Adrenal gland (tissue), 12 donors: Measurements from ENCODE around the gene EVC. TPM values are rescaled to one million over a fixed set of nuclear protein-coding genes. Genes with fewer than 3 reads are reported as not detected.
A peak's percentile ranks its signal among the peaks of the same experiment; 100 is the strongest.

Source experiments
- DNase-seq, 7 donors: peaks; one replicate each; pipeline ENCODE4 v3.0.0-alpha.2; 2019 to 2020
- H3K27ac ChIP-seq, 5 donors: fragments of 200-600 bp; sonication (generic) in 4 of 5; 1 replicate in 3 of 5; 2 replicates in 2 of 5; pipeline versions ENCODE4 v1.5.1 to v1.8.0; 2016 to 2020; ENCODE audit warnings: mild to moderate bottlenecking in 1 of 5
- H3K27me3 ChIP-seq: fragments of 200-600 bp; 2 replicates; pipeline ENCODE4 v1.8.0; 2021
- H3K36me3 ChIP-seq, 2 donors: fragments of 200-600 bp; replicated peaks in 1 of 2; 1 replicate in 1 of 2; 2 replicates in 1 of 2; pipeline versions ENCODE4 v1.5.1 to v1.8.0; 2018 to 2022
- H3K4me1 ChIP-seq, 2 donors: fragments of 200-600 bp; replicated peaks in 1 of 2; 1 replicate in 1 of 2; 2 replicates in 1 of 2; pipeline versions ENCODE4 v1.5.1 to v1.8.0; 2018 to 2021
- H3K4me3 ChIP-seq, 4 donors: fragments of 200-600 bp; sonication (generic) in 3 of 4; one replicate each; pipeline ENCODE4 v1.5.1; 2016 to 2018
- H3K9me3 ChIP-seq, 3 donors: fragments of 200-600 bp; sonication (generic) in 1 of 3; replicated peaks in 1 of 3; 1 replicate in 2 of 3; 2 replicates in 1 of 3; pipeline versions ENCODE4 v1.5.1 to v1.8.0; 2016 to 2021
- POLR2A ChIP-seq, 2 donors: fragments of 450-650 bp; IDR thresholded peaks; one replicate each; pipeline ENCODE4 v1.6.1; 2017; ENCODE audit warnings: antibody characterized with exemption in 2 of 2, mild to moderate bottlenecking in 2 of 2, moderate library complexity in 1 of 2
- WGBS, 4 donors: extraction: QIAGEN DNeasy Blood & Tissue Kit in 2 of 4; methylation state at CpG; one replicate each; pipeline versions ENCODE4 v1.1.5 to v1.1.7; 2013 to 2017; 5-methylcytosine and 5-hydroxymethylcytosine counted together
- intact Hi-C, 2 donors: fragments of 100-400 bp; cut with DNase I; formaldehyde crosslinking; loops; one replicate each; pipeline versions ENCODE4 v1.14.1 to v1.15.0; 2022 to 2023
- polyA plus RNA-seq, 3 donors: library from polyadenylated mRNA; stranded (reverse); fragments of 200-250 nt in 2 of 3; fragments of 350-450 nt in 1 of 3; fragmentation: Illumina TruSeq in 1 of 3; extraction: RNeasy Lipid Tissue Mini Kit (QIAGEN cat#74804) in 1 of 3; gene quantifications; one replicate each; pipeline ENCODE4 v1.2.3, GENCODE V29; 2013 to 2014
- total RNA-seq, 9 donors: library from RNA; depleted of rRNA in 4 of 9; stranded (reverse); fragments of >200 nt in 4 of 9; fragments of 120-200 nt in 1 of 9; fragmentation: NEBNext Ultra II Directional in 1 of 9; extraction: Animal tissue kit (Norgen Biotek cat#: 25700) in 1 of 9; gene quantifications; one replicate each; pipeline versions ENCODE4 v1.1.0 to v1.2.4, GENCODE V29; 2013 to 2023
- TF ChIP-seq, protein P1 (sequence below), 6 experiments: fragments of 450-650 bp in 4 of 6; fragments of 200-600 bp in 2 of 6; sonication (generic) in 1 of 6; IDR thresholded peaks; 1 replicate in 5 of 6; 2 replicates in 1 of 6; pipeline versions ENCODE4 v1.5.1 to v1.8.0; 2016 to 2021; ENCODE audit warnings: antibody characterized with exemption in 6 of 6, mild to moderate bottlenecking in 2 of 6, moderate library complexity in 1 of 6
- donor health status: healthy with polysubstance abuse.
- donor health status: Bipolar disorder and iron deficiency.
- donor health status: DM: yes; HTN: yes; CAD: no.
- donor health status: DM: no; HTN: no; CAD: no.
- donor health status: DM: no; HTN: no; CAD: no.
- donor health status: DM: yes; HTN: yes; CAD: no.

EVC gene
- total and polyA plus RNA-seq, 12 donors: 1.0 to 23.7 (median 10.1) TPM

GRCh38 chr4:5707366-5707765, 3.6 kb upstream of the EVC start:
- no peaks in the 10 kb centered on the region for H3K36me3 ChIP-seq
- DNase-seq: no peak
- H3K27ac ChIP-seq: no peak overlapping the region
- TF ChIP-seq POLR2A (IDR thresholded peaks at IDR 0.05): no peak
- TF ChIP-seq, protein P1, sequence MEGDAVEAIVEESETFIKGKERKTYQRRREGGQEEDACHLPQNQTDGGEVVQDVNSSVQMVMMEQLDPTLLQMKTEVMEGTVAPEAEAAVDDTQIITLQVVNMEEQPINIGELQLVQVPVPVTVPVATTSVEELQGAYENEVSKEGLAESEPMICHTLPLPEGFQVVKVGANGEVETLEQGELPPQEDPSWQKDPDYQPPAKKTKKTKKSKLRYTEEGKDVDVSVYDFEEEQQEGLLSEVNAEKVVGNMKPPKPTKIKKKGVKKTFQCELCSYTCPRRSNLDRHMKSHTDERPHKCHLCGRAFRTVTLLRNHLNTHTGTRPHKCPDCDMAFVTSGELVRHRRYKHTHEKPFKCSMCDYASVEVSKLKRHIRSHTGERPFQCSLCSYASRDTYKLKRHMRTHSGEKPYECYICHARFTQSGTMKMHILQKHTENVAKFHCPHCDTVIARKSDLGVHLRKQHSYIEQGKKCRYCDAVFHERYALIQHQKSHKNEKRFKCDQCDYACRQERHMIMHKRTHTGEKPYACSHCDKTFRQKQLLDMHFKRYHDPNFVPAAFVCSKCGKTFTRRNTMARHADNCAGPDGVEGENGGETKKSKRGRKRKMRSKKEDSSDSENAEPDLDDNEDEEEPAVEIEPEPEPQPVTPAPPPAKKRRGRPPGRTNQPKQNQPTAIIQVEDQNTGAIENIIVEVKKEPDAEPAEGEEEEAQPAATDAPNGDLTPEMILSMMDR (IDR thresholded peaks at IDR 0.05): no peak
- H3K4me1 ChIP-seq: peaks cover 0 to 12% of the 10 kb centered on the region in 2 donors
- no peaks in the 10 kb centered on the region for H3K9me3 ChIP-seq
- WGBS, 4 donors: 58 to 66% (median 61%) methylated on average over 5 of the region's 5 CpGs
- intact Hi-C loops: no loop called here
- H3K4me3 ChIP-seq: peak overlapping the region in 1 of 4 donors; percentile 71
- H3K27me3 ChIP-seq: no peaks in the 10 kb centered on the region

GRCh38 chr4:5707778-5708448, 3.1 kb upstream of the EVC start:
- TF ChIP-seq POLR2A (IDR thresholded peaks at IDR 0.05): no peak
- TF ChIP-seq, protein P1 (IDR thresholded peaks at IDR 0.05): no peak
- WGBS, 4 donors: 2 to 7% (median 5%) methylated on average over 18 to 41 of the region's 41 CpGs
- H3K27ac ChIP-seq: peak overlapping the region in 2 of 5 donors; percentile 54 to 67
- H3K4me3 ChIP-seq: peak overlapping the region in 2 of 4 donors; percentile 24 to 71
- peaks cover 0 to 12% of the 10 kb centered on the region in 2 donors for H3K4me1 ChIP-seq
- no peaks in the 10 kb centered on the region for H3K9me3 ChIP-seq
- intact Hi-C loops: no loop called here
- no peaks in the 10 kb centered on the region for H3K36me3 ChIP-seq
- no peaks in the 10 kb centered on the region for H3K27me3 ChIP-seq
- peak in 1 of 7 donors; percentile 35 for DNase-seq

DNA sequence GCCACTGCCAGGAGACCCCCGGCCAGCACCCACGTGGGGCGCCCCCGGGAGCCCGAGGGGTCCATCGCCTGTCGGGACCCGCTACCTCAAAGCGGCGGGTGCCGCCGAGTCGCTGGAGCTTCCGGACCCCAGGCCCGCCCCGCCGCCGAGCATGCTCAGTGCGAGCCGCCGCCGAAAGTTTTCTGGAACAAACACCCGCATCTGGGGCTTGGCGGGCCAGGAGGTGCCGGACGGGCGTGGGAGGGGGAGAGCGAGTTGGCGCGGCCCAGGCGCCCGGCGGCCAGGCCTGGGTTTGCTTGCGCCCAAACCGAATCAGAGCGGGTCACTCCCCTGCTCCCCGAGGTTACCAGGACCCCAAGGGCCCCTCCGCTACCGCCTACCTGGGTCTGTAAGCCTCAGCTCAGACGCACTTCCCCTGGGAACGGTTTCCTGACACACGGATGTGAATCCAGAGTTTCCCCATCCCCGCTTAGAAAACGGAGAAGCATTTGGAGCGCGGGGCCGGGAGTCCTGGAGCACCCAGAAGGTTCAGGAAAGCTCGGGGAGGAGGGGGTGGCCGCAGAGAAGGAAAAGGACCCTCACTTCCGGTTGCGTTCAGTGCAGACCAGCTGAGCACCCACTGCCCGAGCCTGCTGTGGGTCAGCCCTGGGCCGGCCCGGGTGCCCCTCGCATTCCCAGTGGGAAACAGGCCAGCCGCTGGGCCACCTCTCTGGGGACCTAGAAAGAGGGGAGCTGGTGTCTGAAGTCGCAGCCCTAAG, 2.4 kb upstream of the EVC start, which contains the start of gene EVC2:
TSS of gene EVC2 (minus strand) at position 111 of the 758 bp plus-strand sequence. CDS start at position 65, 46 bp downstream.
- intact Hi-C loops: no loop called here
- peak in 6 of 7 donors; percentile 25 to 60 (median 52) for DNase-seq
- Histone ChIP-seq H3K36me3 (no peaks in the 10 kb centered on the region), H3K27me3 (no peaks in the 10 kb centered on the region), H3K4me3 (peak within 1 kb of the TSS in 2 of 4 donors; percentile 24 to 71), H3K9me3 (no peaks in the 10 kb centered on the region), H3K4me1 (peaks cover 0 to 12% of the 10 kb centered on the region in 2 donors), H3K27ac (peak within 1 kb of the TSS in 2 of 5 donors; percentile 54 to 67)
- no peak for TF ChIP-seq POLR2A (IDR thresholded peaks at IDR 0.05)
- TF ChIP-seq, protein P1 (IDR thresholded peaks at IDR 0.05): no peak
- 20 to 47% (median 33%) methylated on average over 10 to 57 of the region's 57 CpGs for WGBS, 4 donors

GRCh38 chr4:5709207-5709575, 1.8 kb upstream of the EVC start:
- intact Hi-C loops: no loop called here
- Histone ChIP-seq H3K27me3 (no peaks in the 10 kb centered on the region), H3K27ac (peak overlapping the region in 2 of 5 donors; percentile 54 to 67), H3K9me3 (no peaks in the 10 kb centered on the region), H3K4me1 (peaks cover 0 to 12% of the 10 kb centered on the region in 2 donors), H3K36me3 (no peaks in the 10 kb centered on the region), H3K4me3 (peak overlapping the region in 1 of 4 donors; percentile 71)
- TF ChIP-seq, protein P1 (IDR thresholded peaks at IDR 0.05): no peak
- no peak for TF ChIP-seq POLR2A (IDR thresholded peaks at IDR 0.05)
- WGBS, 4 donors: 72 to 90% (median 80%) methylated on average over 6 to 8 of the region's 8 CpGs
- DNase-seq: peak in 1 of 7 donors; percentile 31
